IPS-20b (cell line): Measurements from ENCODE around the gene REC8.
A peak's percentile ranks its signal among the peaks of the same experiment; 100 is the strongest.
"Not testable (repeated sequence)": the region's sequence is repeated elsewhere in the genome, so short reads cannot be mapped to it uniquely, and the experiment has no call there.

Experiments
- H3K27ac ChIP-seq: one replicate; pipeline ENCODE4 v1.5.1; 2013; ENCODE audit warnings: low read length
- H3K27me3 ChIP-seq: 2 replicates; pipeline ENCODE4 v1.6.1; 2013; ENCODE audit warnings: mild to moderate bottlenecking, low read length, inconsistent platforms; ENCODE audit not compliant: insufficient read depth
- H3K36me3 ChIP-seq: 2 replicates; pipeline ENCODE4 v1.6.1; 2013; ENCODE audit warnings: low read depth, mild to moderate bottlenecking, inconsistent platforms, low read length, moderate library complexity; ENCODE audit not compliant: insufficient read depth
- H3K4me1 ChIP-seq: 2 replicates; pipeline ENCODE4 v1.6.1; 2013; ENCODE audit warnings: mild to moderate bottlenecking, control low read depth, inconsistent platforms, low read length, moderate library complexity; ENCODE audit not compliant: insufficient read depth
- H3K4me3 ChIP-seq: 2 replicates; pipeline ENCODE4 v1.5.1; 2013; ENCODE audit warnings: mild to moderate bottlenecking, low read length, inconsistent platforms
- H3K9ac ChIP-seq: 2 replicates; pipeline ENCODE4 v1.6.1; 2013; ENCODE audit warnings: low read depth, mild to moderate bottlenecking, inconsistent platforms, low read length, moderate library complexity
- H3K9me3 ChIP-seq: 2 replicates; pipeline ENCODE4 v1.6.1; 2013; ENCODE audit warnings: mild to moderate bottlenecking, low read depth, low read length, inconsistent platforms; ENCODE audit not compliant: insufficient read depth

Gene REC8

GRCh38 chr14:24189460-24189859 is 17.6 kb downstream of the REC8 start:
- Histone ChIP-seq H3K9ac (peak overlapping the region; percentile 71; the same call in 1 of the 2 replicates), H3K27me3 (no peaks in the 10 kb centered on the region), H3K4me3 (peak overlapping the region; percentile 94), H3K27ac (no peak overlapping the region), H3K36me3 (peaks cover 69% of the 10 kb centered on the region), H3K9me3 (no peaks in the 10 kb centered on the region), H3K4me1 (no peaks in the 10 kb centered on the region; the same call in 1 of the 2 replicates)

- H3K9ac ChIP-seq: no peak overlapping the region
- H3K9me3 ChIP-seq: no peaks in the 10 kb centered on the region
- H3K27me3 ChIP-seq: no peaks in the 10 kb centered on the region
- no peak overlapping the region for H3K4me3 ChIP-seq
- H3K27ac ChIP-seq: no peak overlapping the region
- peaks cover 60% of the 10 kb centered on the region for H3K36me3 ChIP-seq
- H3K4me1 ChIP-seq: no peaks in the 10 kb centered on the region; the same call in 1 of the 2 replicates
These were observed 18.5 kb downstream of the REC8 start for GRCh38 chr14:24190416-24190815.

- H3K4me1 ChIP-seq: no peaks in the 10 kb centered on the region; the same call in 1 of the 2 replicates
- no peaks in the 10 kb centered on the region for H3K9me3 ChIP-seq
- peaks cover 35% of the 10 kb centered on the region for H3K36me3 ChIP-seq
- H3K27me3 ChIP-seq: no peaks in the 10 kb centered on the region
- no peak overlapping the region for H3K9ac ChIP-seq
- H3K27ac ChIP-seq: no peak overlapping the region
- no peak overlapping the region for H3K4me3 ChIP-seq
These were observed 21.1 kb downstream of the REC8 start for GRCh38 chr14:24192933-24193332.

GRCh38 chr14:24194186-24194872 is 22.4 kb downstream of the REC8 start:
- H3K27me3 ChIP-seq: no peaks in the 10 kb centered on the region
- peaks cover 35% of the 10 kb centered on the region for H3K36me3 ChIP-seq
- no peaks in the 10 kb centered on the region; the same call in 1 of the 2 replicates for H3K4me1 ChIP-seq
- peak overlapping the region; percentile 96 for H3K4me3 ChIP-seq
- no peak overlapping the region for H3K27ac ChIP-seq
- H3K9me3 ChIP-seq: no peaks in the 10 kb centered on the region
- H3K9ac ChIP-seq: peak overlapping the region; percentile 96; the same call in 1 of the 2 replicates

- H3K4me3 ChIP-seq: peak overlapping the region; percentile 96
- H3K36me3 ChIP-seq: peaks cover 33% of the 10 kb centered on the region
- H3K27me3 ChIP-seq: no peaks in the 10 kb centered on the region
- peak overlapping the region; percentile 96; the same call in 1 of the 2 replicates for H3K9ac ChIP-seq
- H3K9me3 ChIP-seq: no peaks in the 10 kb centered on the region
- H3K27ac ChIP-seq: peak overlapping the region; percentile 96
- H3K4me1 ChIP-seq: no peaks in the 10 kb centered on the region
These were observed 22.9 kb downstream of the REC8 start for GRCh38 chr14:24194873-24195185.

- Histone ChIP-seq H3K4me3 (peak within 1 kb of the TSS; percentile 96), H3K27ac (peak within 1 kb of the TSS; percentile 96), H3K4me1 (no peaks in the 10 kb centered on the region), H3K9ac (peak within 1 kb of the TSS; percentile 96), H3K27me3 (no peaks in the 10 kb centered on the region), H3K9me3 (no peaks in the 10 kb centered on the region), H3K36me3 (peaks cover 27% of the 10 kb centered on the region)
These were observed 23.5 kb downstream of the REC8 start, which contains the start of gene TM9SF1 for GRCh38 chr14:24195186-24196070. Gene TM9SF1, minus strand, starts transcription at chr14:24195441. Its CDS starts 422 bp downstream, at chr14:24195019.

- Histone ChIP-seq H3K9ac (peak overlapping the region; percentile 96), H3K27me3 (no peaks in the 10 kb centered on the region), H3K36me3 (peaks cover 25% of the 10 kb centered on the region), H3K4me1 (no peaks in the 10 kb centered on the region), H3K4me3 (peak overlapping the region; percentile 96), H3K27ac (peak overlapping the region; percentile 96), H3K9me3 (peaks cover 3% of the 10 kb centered on the region; the same call in 1 of the 2 replicates)
These were observed 24.5 kb downstream of the REC8 start for GRCh38 chr14:24196071-24197055.

GRCh38 chr14:24197056-24197450 is 25.2 kb downstream of the REC8 start:
- H3K9ac ChIP-seq: no peak overlapping the region
- peaks cover 7% of the 10 kb centered on the region; the same call in 1 of the 2 replicates for H3K9me3 ChIP-seq
- no peaks in the 10 kb centered on the region for H3K4me1 ChIP-seq
- H3K4me3 ChIP-seq: no peak overlapping the region
- peaks cover 23% of the 10 kb centered on the region for H3K36me3 ChIP-seq
- H3K27ac ChIP-seq: no peak overlapping the region
- H3K27me3 ChIP-seq: no peaks in the 10 kb centered on the region

- no peak overlapping the region for H3K9ac ChIP-seq
- H3K9me3 ChIP-seq: peaks cover 7% of the 10 kb centered on the region; the same call in 1 of the 2 replicates
- no peaks in the 10 kb centered on the region for H3K27me3 ChIP-seq
- H3K36me3 ChIP-seq: peaks cover 9% of the 10 kb centered on the region
- peaks cover 5% of the 10 kb centered on the region; the same call in 1 of the 2 replicates for H3K4me1 ChIP-seq
- H3K4me3 ChIP-seq: no peak overlapping the region
- no peak overlapping the region for H3K27ac ChIP-seq
These were observed 27.1 kb downstream of the REC8 start for GRCh38 chr14:24198814-24199524.

- H3K36me3 ChIP-seq: peaks cover 39% of the 10 kb centered on the region
- not testable (repeated sequence) for H3K4me1 ChIP-seq, H3K27me3 ChIP-seq, H3K27ac ChIP-seq, H3K9me3 ChIP-seq, H3K9ac ChIP-seq
- H3K4me3 ChIP-seq: peak overlapping the region; percentile 56; the same call in 1 of the 2 replicates
These were observed 30.7 kb downstream of the REC8 start for GRCh38 chr14:24202538-24202937.
